Thyroid gland (tissue), 4 donors: ENCODE measurements around the gene SARDH.

Experiments
- POLR2A ChIP-seq, 2 donors: fragments of 450-650 bp; IDR thresholded peaks; one replicate each; pipeline ENCODE4 v1.6.1; 2017; ENCODE audit warnings: antibody characterized with exemption in 2 of 2, mild to moderate bottlenecking in 2 of 2, moderate library complexity in 1 of 2
- TF ChIP-seq, protein P1 (sequence below), 6 experiments: fragments of 200-600 bp in 3 of 6; fragments of 450-650 bp in 3 of 6; sonication (generic) in 3 of 6; IDR thresholded peaks; one replicate each; pipeline ENCODE4 v1.5.1; 2016 to 2019; ENCODE audit warnings: antibody characterized with exemption in 6 of 6, mild to moderate bottlenecking in 2 of 6, inconsistent platforms in 1 of 6, moderate library complexity in 1 of 6

DNA sequence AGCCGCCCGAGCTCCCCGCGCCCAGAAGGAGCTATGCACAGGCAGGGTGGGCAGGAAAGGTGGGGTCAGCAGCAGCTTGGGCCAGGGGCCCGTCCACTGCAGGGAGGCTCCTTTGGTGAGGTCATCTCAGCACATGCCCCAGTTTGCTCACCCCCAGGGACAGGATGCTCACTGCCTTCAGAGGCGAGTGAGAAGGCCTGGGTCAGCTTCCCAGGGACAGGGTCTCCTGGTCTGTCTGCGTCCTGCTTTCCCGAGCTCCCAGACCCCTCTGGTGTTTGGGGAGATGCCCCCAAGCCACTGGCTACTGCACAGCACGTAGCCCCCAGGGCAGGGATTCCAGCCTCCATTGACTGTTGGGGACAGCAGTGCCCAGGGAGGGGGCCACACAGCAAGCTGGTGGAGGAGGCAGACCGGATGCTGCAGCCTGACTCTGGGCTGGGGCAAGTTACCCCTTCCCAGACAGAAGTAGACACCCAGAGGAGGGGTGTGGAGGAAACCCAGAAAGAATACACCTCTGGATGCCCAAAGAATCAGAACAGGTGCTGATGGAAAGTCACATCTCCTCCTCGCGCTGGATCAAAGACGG is 581 bp upstream of the SARDH start:
- TF ChIP-seq, protein P1, sequence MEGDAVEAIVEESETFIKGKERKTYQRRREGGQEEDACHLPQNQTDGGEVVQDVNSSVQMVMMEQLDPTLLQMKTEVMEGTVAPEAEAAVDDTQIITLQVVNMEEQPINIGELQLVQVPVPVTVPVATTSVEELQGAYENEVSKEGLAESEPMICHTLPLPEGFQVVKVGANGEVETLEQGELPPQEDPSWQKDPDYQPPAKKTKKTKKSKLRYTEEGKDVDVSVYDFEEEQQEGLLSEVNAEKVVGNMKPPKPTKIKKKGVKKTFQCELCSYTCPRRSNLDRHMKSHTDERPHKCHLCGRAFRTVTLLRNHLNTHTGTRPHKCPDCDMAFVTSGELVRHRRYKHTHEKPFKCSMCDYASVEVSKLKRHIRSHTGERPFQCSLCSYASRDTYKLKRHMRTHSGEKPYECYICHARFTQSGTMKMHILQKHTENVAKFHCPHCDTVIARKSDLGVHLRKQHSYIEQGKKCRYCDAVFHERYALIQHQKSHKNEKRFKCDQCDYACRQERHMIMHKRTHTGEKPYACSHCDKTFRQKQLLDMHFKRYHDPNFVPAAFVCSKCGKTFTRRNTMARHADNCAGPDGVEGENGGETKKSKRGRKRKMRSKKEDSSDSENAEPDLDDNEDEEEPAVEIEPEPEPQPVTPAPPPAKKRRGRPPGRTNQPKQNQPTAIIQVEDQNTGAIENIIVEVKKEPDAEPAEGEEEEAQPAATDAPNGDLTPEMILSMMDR (IDR thresholded peaks at IDR 0.05) = no peak
- TF ChIP-seq POLR2A (IDR thresholded peaks at IDR 0.05) = no peak
